Activated B cell treated with CpG ODN at 0.5 μM for 24 hours (primary cell): Measurements from ENCODE around the gene CRACR2B. TPM values are rescaled to one million over a fixed set of nuclear protein-coding genes. Genes with fewer than 3 reads are reported as not detected.

Source experiments
- ATAC-seq: fragments of 200-7000 bp; cut with Tn5 transposase; one replicate; pipeline ENCODE4 v1.10.0; 2021; ENCODE audit warnings: low read depth, mild to moderate bottlenecking, moderate library complexity
- CTCF ChIA-PET: fragments of 350-600 bp; sonication (Branson Sonifier 250); formaldehyde crosslinking; loops from one replicate; lab custom pipeline; 2021; ENCODE audit warnings: antibody characterized with exemption; lab: Charles Lee
- POLR2A ChIA-PET: fragments of 350-600 bp; sonication (Branson Sonifier 250); formaldehyde crosslinking; loops from one replicate; lab custom pipeline; 2021; ENCODE audit warnings: antibody characterized with exemption; lab: Charles Lee
- DNase-seq: peaks from one replicate; pipeline ENCODE4 v3.0.0; 2022
- H3K27ac Mint-ChIP-seq: one replicate; pipeline ENCODE4 v1.8.0; 2020; ENCODE audit warnings: mixed read lengths
- H3K27me3 Mint-ChIP-seq: one replicate; pipeline ENCODE4 v1.8.0; 2021; ENCODE audit warnings: mixed read lengths
- H3K36me3 Mint-ChIP-seq: one replicate; pipeline ENCODE4 v1.8.0; 2021; ENCODE audit warnings: low read depth, mixed read lengths
- H3K4me1 Mint-ChIP-seq: one replicate; pipeline ENCODE4 v1.8.0; 2021; ENCODE audit warnings: mixed read lengths
- H3K4me3 Mint-ChIP-seq: one replicate; pipeline ENCODE4 v1.8.0; 2020; ENCODE audit warnings: mild to moderate bottlenecking, mixed read lengths
- H3K9me3 Mint-ChIP-seq: one replicate; pipeline ENCODE4 v1.8.0; 2020; ENCODE audit warnings: mixed read lengths
- intact Hi-C: fragments of 100-400 bp; cut with micrococcal nuclease; formaldehyde crosslinking; loops from one replicate; pipeline ENCODE4 v1.15.1; 2024
- total RNA-seq: library from RNA; stranded (reverse); gene quantifications from 2 replicates; pipeline ENCODE4 v1.2.3, GENCODE V29; 2022
- TF ChIP-seq, protein P1 (sequence below): fragments of 200-600 bp; IDR thresholded peaks from one replicate; pipeline ENCODE4 v1.8.0; 2022; ENCODE audit warnings: antibody characterized with exemption, mild to moderate bottlenecking

CRACR2B gene
- total RNA-seq: 4.1 and 4.5 TPM in 2 replicates

DNA sequence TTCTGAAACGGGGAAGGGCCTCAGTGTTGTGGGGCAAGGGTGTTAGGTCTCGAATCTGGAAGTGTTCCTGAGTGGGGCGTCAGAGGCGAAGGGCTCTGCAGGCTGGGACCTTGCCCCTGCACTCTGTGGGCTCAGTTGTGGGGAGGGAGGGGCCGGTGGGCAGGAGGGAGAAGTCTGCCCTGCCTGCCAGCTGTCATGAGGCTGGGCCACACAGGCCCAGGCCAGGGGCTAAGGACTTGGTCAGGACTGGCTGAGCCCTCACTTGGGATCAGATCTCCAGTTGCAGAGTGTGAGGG is at the start of gene CRACR2B:
Gene CRACR2B, plus strand, starts transcription at position 23 of the 296 bp plus-strand sequence. CDS start 689 bp downstream, outside the sequence.
- H3K36me3 Mint-ChIP-seq: peaks cover 15% of the 10 kb centered on the region
- peak within 1 kb of the TSS; percentile 61 for H3K27ac Mint-ChIP-seq
- CTCF ChIA-PET: no interaction called here
- DNase-seq (no peak), ATAC-seq (no peak)
- H3K4me1 Mint-ChIP-seq: peaks cover 42% of the 10 kb centered on the region
- H3K4me3 Mint-ChIP-seq: peak within 1 kb of the TSS; percentile 80
- POLR2A ChIA-PET: interaction anchor here (0.6 to 8.3 kb wide), 5 partner anchors 9 to 30 kb away, joined by 3 to 104 read pairs (median 4); partner anchors contain the start of genes PNPLA2 and TSPAN4
- H3K9me3 Mint-ChIP-seq: no peaks in the 10 kb centered on the region
- peaks cover 3% of the 10 kb centered on the region for H3K27me3 Mint-ChIP-seq
- TF ChIP-seq, protein P1, sequence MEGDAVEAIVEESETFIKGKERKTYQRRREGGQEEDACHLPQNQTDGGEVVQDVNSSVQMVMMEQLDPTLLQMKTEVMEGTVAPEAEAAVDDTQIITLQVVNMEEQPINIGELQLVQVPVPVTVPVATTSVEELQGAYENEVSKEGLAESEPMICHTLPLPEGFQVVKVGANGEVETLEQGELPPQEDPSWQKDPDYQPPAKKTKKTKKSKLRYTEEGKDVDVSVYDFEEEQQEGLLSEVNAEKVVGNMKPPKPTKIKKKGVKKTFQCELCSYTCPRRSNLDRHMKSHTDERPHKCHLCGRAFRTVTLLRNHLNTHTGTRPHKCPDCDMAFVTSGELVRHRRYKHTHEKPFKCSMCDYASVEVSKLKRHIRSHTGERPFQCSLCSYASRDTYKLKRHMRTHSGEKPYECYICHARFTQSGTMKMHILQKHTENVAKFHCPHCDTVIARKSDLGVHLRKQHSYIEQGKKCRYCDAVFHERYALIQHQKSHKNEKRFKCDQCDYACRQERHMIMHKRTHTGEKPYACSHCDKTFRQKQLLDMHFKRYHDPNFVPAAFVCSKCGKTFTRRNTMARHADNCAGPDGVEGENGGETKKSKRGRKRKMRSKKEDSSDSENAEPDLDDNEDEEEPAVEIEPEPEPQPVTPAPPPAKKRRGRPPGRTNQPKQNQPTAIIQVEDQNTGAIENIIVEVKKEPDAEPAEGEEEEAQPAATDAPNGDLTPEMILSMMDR: no peak
- intact Hi-C loops: no loop called here

DNA sequence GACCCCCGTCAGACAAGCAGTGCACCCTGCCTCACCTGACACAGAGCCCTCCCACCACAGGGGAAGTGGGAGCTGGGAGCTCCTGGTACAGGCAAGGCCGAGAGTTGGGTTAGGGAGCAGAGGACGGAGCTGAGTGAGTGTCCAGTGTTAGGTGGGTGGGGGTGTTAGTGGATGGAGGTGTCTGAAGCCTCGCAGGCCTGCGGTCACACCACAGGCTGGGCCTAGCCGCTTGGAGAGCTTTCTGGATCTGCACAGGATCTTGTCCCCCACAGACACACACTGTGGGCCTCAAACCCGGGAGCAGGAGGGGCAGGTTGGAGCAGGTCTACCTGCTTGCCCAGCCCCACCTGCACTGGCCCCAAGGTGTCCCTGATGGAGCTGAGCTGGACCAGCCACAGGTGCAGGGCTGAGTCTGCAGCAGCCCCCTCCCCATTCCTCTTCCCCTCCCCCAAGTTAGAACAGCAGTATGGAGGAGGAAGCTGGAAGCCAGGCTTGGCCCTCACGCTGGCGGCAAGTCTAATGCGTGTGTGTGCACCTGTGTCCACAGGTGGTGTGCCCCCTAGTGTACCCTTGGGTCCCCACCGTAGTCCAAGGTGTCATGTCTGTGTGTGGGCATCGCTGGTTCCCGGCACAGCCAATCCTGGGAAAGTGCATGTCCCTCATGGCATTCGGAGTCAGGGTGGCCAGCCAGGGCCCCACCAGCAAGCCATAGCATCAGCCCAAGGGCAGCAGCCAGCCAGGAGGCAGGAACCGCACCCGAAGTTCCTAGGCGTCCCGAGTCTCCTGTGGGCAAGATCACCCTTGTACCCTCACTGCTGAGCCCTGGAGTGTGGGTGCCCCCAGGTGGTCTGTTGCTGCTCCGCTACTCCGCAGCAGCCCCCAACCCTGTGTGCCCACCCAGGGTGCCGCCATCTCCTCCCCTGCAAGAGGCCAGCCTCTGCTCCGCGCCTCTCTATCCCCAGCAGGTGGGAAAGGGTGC is 48.5 kb upstream of the CRACR2B start:
- Mint-ChIP-seq H3K36me3 (peaks cover 5% of the 10 kb centered on the region), H3K4me1 (peaks cover 16% of the 10 kb centered on the region), H3K27me3 (no peaks in the 10 kb centered on the region), H3K4me3 (peak overlapping the region; percentile 32), H3K9me3 (no peaks in the 10 kb centered on the region), H3K27ac (no peak overlapping the region)
- DNase-seq: no peak
- CTCF ChIA-PET: no interaction called here
- TF ChIP-seq, protein P1: no peak
- intact Hi-C loops: no loop called here
- POLR2A ChIA-PET: interaction anchor here (0.6 to 2.7 kb wide), 4 partner anchors 17 to 41 kb away, joined by 4 to 23 read pairs (median 8); no protein-coding TSS in a partner anchor
- ATAC-seq: no peak

DNA sequence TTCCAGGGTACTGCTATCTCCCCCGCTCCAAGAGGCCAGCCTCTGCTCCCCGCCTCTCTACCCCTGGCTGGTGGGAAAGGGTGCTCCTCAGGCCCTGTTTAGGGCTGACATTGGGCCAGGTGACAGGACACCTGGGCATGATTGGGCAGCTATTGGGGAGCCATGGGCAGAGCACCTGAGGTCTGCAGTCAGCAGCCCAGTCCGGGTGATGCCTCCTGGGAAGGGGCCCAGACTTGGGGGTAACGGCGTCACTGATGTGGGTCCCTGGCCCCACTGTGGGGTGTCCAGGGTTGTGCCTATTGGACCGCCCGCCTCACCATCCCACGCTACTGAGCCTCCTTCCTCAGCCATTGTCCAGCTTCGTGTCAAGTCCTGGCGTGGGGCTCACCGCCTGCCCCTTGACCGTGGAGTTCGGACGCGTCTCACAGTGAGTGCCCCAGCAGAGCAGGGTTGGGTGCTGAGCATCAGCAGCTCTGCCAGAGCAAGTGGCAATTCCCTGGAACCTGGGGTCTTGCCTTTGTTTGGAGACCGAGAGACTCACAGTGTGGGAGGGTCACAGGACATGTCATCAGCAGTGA is 47.7 kb upstream of the CRACR2B start:
- Mint-ChIP-seq H3K36me3 (peaks cover 4% of the 10 kb centered on the region), H3K27me3 (no peaks in the 10 kb centered on the region), H3K4me3 (no peak overlapping the region), H3K27ac (no peak overlapping the region), H3K9me3 (no peaks in the 10 kb centered on the region), H3K4me1 (peaks cover 16% of the 10 kb centered on the region)
- ATAC-seq: no peak
- DNase-seq: no peak
- TF ChIP-seq, protein P1: no peak
- CTCF ChIA-PET: no interaction called here
- POLR2A ChIA-PET: interaction anchor here (2.5 kb wide), 1 partner anchor 40 kb away, joined by 8 read pairs; no protein-coding TSS in a partner anchor
- intact Hi-C loops: no loop called here

DNA sequence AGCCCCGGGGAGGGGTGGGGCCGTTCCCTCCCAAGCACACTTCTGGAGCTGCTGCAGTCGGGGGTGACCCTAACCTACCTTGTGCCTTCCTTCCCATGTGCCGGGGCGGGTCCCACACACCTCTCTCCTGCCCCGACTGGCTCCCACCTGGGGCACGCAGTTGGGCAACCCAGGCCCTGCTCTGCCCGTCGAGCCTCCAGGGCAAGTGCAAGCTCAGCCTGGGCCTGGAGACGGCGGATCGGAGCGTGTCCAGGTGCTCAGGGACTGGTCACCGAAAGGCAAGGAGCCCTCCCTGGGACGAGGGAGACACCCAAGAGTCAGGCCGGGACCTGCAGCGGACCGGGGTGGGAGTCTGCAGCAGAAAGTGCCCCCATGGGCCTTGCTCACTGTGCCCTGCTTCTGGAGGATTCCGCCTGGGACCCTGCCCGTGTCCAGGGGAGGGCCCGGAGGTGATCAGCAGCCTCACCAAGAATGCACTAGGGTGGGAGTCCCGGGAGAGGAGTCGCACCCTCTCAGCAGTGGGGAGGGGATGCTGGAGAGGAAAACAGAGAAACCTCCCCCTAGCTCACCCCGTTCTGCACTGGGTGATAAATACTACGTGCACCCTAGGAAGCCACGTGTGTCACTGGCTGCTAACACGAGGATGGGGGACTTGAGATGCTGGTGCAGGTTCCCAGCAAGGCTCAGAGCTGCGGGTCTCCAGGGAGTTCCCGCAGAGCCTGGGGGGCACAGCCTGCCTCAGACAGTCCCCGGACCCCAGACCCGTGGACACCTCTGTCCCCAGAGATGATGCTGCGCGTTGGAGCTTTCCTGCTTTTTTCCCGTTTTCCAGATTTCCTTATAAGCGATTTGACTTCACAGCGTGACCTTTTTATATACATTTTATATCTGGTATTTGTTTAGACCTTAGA is 45.2 kb upstream of the CRACR2B start:
- no peaks in the 10 kb centered on the region for H3K27me3 Mint-ChIP-seq
- intact Hi-C loops: no loop called here
- TF ChIP-seq, protein P1: no peak
- H3K4me3 Mint-ChIP-seq: no peak overlapping the region
- CTCF ChIA-PET: interaction anchor here (1.3 kb wide), 1 partner anchor 14 kb away, joined by 3 read pairs; no protein-coding TSS in a partner anchor
- H3K9me3 Mint-ChIP-seq: no peaks in the 10 kb centered on the region
- ATAC-seq (no peak), DNase-seq (no peak)
- no peak overlapping the region for H3K27ac Mint-ChIP-seq
- peaks cover 5% of the 10 kb centered on the region for H3K4me1 Mint-ChIP-seq
- H3K36me3 Mint-ChIP-seq: peaks cover 4% of the 10 kb centered on the region
- POLR2A ChIA-PET: interaction anchor here (0.6 kb wide), 1 partner anchor 28 kb away, joined by 5 read pairs; no protein-coding TSS in a partner anchor
